GM20431 (cell line): ENCODE results near the gene FAM193B.
"Not testable (repeated sequence)": the region's sequence is repeated elsewhere in the genome, so short reads cannot be mapped to it uniquely, and the experiment has no call there.

Source experiments
- in situ Hi-C: fragments of 300-500 bp; cut with MseI, MboI; formaldehyde crosslinking; loops from one replicate; pipeline ENCODE4 v1.15.0; 2020; ENCODE audit warnings: low sequenced_read_pairs; ENCODE audit not compliant: unreplicated experiment

FAM193B gene

DNA sequence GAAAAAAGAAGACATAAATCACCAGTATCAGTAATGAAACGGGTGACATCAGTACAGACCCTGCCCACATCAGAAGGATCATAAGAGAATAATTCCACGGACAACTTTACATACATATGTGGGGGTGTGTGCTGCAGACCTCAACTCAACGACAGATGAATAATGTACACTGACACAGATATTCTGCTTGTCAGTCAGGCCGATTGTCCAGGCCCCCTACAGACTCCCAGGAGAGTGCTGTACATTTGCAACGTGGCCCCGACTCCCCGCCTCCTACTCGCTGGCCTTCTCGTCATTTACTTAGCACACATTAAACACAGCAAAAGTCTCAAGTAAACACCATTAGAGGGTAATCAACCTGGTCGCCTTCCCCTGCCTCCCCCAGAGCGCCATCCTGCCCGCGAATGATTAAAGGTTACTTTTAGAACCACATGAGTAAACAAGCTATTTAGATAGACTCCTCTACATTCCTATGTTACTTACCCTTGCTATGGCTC lies 34.1 kb upstream of the FAM193B start:
- in situ Hi-C loops = no loop called here

DNA sequence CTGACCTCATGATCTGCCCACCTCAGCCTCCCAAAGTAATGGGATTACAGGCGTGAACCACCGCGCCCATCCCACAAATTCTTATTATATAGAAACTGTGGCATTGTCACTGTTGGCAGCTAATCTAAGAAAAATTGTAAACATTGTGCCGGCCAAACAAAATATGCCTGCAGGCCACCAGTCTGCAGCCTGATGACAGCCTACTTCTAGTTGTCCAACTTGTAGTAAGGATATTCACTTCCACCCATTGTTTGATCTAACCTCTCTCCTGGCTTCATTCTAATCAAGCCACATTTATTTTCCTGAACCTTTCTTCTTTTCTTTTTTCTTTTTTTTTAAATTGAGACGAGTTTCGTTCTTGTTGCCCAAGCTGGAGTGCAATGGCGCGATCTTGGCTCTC lies 24.0 kb upstream of the FAM193B start:
- in situ Hi-C loops = no loop called here

DNA sequence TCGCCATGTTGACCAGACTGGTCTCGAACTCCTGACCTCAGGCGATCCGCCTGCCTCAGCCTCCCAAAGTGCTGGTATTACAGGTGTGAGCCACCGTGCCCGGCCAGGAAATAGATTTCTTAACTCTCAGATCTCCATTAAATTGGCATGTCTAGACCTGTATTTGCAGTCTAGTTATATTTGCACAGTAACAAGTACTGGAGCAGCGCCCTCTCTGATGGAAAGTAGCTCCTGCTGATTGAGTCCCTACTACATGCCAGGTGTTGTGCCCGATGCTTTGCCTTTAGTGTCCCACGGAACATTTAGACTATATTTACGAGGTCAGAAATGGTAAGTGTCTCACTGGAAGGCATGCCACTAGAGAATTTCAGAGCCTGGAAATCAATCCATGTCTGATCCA lies 21.8 kb upstream of the FAM193B start:
- in situ Hi-C loops = no loop called here

DNA sequence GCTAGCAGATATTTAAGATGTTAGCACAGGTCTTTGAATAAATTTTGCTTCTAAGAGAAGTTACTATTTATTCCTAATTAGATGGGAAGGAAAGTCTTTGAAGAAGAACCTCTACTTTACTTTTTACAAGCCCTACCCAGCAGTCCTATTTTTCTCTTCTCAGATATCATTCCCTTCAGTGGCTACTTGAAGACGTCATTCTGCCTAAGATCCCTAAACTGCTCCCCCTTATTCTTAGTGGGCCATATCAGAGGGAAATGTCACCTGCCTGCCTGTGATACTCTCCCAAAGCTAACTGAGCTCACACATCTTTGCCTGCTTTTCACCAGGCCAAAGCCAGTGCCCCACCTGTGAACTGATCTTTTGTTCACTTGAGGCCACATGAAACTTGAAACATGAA lies 21.1 kb upstream of the FAM193B start:
- in situ Hi-C loops = no loop called here

DNA sequence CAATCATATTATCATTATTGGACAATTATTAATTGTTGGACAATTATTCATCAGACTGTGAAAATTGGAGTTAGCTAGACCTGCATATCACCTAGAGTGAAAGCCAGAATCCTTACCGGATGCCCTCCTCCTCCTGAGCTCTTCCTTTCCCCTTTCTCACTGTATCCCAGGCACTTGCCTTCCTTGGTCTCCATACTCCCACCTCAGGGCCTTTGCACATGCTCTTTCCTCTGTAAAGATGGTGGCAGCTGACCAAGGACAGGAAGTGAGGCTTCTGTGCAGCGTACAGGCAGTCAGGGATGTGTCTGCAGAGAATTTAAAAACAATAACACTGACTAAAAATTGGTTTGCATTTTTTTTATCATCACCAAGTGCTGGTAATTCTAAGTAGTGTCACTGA lies 15.5 kb upstream of the FAM193B start:
- in situ Hi-C loops = no loop called here

DNA sequence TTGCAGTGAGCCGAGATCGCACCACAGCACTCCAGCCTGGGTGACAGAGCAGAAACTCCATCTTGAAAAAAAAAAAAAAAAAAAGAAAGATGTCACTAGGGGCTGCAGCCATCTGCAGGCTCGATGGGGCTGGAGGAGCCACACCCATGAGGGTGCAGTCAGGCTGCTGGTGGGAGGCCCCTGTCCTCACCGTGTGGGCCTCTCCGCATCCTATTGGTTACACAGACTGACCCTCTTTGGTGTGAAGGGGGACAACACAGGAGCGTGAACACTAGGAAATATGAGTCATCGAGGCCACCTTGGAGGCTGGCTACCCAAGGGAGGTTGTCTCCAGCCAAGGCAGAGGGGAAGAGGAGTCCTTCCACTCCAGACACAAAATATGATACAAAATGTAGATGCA lies 14.0 kb upstream of the FAM193B start:
- in situ Hi-C loops = no loop called here

DNA sequence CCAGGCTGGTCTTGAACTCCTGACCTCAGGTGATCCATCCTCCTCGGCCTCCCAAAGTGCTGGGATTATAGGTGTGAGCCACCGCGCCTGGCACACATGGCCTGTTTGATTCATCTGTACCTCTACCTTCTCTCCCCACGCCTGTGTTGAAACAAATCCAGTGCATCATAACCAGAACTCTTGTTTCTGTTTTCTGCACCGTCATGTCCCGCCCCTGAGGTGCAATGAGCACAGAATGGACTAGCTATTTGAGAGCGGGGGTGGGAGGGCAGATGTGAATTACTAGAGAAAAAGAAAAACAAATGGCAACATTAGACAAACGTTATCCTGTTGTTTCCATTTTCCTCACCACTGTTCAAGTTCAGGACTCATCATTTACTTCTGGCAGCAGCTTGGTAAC lies 10.7 kb upstream of the FAM193B start:
- in situ Hi-C loops = no loop called here

DNA sequence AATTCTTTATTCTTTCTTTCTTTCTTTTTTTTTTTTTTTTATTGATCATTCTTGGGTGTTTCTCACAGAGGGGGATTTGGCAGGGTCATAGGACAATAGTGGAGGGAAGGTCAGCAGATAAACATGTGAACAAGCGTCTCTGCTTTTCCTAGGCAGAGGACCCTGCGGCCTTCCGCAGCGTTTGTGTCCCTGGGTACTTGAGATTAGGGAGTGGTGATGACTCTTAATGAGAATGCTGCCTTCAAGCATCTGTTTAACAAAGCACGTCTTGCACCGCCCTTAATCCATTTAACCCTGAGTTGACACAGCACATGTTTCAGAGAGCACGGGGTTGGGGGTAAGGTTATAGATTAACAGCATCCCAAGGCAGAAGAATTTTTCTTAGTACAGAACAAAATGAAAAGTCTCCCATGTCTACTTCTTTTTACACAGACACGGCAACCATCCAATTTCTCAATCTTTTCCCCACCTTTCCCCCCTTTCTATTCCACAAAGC lies 5.1 kb upstream of the FAM193B start:
- in situ Hi-C loops = not testable (repeated sequence)

DNA sequence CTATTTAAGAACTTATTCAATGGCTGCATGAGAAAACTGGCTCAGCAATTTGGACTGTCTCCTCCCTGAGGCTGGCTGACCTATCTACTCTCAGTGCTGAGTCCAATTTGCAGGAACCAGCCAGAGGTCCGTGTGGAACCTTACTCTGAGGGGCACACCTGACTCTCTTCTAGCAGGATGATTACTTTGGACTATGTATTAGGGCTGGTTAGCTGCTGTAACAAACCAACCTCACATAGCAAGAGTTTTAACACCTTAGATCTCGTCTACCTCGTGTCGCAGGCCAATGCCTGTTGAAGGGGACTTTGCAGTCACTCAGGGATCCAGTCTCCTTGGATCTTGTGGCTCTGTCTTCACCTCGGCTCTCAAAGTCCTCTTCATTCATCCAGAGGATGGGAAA lies 3.4 kb upstream of the FAM193B start:
- in situ Hi-C loops = no loop called here

DNA sequence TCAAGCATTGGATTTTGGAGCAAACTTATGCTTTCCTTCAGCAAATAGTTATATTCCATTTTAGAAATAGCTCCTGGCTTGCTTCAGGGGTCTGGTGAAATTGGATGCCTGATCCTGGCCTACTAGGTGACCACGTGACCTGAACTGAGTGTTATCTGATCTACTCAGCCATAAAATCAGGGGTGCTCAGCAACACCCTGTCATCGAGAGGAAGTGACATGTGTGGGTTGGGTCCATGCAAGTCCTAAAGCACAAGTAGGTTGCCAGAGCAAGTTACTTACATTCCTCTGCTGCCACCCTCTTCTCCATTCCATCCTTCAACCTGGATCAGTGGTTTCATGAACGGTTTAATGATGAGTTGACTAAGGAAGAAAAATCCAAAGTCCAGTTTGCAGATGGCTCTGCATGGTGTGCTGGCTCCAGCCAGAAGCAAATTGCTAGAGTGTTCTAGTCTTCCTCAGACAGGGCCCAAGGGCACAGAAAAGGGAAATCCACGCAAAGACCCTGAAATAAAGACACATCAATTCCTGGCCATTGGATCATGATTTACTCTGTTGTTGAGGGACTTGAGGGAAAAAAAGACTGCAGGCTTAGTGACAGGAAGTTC lies 2.8 kb upstream of the FAM193B start:
- in situ Hi-C loops = no loop called here

DNA sequence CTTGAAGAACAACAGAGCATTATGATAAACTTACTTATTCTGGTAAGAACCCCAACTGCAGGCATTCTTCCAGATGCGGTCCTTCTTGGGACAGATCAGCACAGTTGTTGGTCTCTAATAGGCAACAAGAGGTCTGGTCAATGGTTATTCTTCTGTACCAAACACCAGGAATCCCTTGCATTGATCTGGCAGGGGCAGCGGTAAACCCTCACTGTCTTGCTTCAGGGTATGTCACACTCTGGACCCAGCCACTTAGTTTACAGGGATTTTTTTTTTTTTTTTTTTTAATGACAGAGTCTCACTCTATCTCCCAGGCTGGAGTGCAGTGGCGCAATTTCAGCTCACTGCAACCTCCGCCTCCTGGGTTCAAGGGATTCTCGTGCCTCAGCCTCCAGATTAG lies 1.3 kb upstream of the FAM193B start:
- in situ Hi-C loops = no loop called here

DNA sequence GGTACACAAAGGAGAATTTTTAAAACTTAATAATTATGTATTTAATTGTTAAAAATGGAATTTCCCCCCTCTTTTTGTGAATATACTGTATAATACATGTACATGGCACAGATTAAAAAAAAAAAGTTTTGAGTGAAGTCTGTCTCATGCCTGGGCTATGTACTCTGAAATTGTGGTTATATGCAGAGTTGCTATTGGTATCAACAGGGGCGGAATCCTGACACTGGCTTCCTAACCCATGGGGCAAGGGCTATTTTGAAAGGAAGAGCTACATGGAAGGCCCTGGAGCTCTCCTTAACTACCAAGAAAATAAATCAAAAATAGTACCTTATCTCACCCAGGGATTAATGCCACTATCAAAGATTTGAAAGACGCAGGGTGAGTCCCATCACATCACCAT lies 865 bp upstream of the FAM193B start:
- in situ Hi-C loops = no loop called here

DNA sequence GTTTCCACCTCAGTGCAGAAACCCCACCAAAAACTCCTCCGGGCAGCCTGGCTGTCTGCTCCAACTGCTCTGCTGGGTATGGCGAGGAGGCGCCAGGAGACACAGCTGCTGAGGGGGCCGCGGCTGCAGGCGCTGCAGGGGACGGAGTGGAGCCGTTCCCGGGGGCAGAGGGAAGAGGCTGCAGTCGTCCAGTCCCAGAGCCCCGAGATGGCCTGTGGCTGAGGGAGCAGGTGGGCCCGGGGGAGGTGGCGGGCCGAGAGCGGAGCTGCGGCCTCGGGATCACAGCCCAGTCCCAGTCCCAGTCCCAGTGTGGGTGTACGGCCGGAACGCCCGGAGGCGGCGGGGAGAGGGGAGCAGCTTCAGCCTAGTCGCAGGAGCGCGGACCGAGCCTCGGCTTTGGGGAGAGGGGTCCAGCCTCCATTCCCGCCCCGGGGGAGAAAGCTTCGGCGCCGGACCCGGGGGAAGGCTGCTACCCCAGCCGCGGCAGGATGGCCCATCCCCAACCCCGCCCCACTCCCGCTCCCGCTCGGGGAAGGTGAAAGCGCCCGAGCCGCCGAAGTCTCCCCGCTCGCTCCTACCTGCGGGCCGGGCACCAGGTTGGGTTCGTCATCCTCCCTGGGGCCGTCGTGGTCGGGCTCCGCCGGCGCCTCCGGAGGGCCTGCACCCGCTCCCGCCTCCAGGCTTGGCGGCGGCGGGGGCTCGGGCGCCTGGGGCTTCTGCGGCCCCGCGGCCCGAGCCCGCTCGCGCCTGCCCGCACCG lies 513 bp downstream of the FAM193B start:
- in situ Hi-C loops = no loop called here

DNA sequence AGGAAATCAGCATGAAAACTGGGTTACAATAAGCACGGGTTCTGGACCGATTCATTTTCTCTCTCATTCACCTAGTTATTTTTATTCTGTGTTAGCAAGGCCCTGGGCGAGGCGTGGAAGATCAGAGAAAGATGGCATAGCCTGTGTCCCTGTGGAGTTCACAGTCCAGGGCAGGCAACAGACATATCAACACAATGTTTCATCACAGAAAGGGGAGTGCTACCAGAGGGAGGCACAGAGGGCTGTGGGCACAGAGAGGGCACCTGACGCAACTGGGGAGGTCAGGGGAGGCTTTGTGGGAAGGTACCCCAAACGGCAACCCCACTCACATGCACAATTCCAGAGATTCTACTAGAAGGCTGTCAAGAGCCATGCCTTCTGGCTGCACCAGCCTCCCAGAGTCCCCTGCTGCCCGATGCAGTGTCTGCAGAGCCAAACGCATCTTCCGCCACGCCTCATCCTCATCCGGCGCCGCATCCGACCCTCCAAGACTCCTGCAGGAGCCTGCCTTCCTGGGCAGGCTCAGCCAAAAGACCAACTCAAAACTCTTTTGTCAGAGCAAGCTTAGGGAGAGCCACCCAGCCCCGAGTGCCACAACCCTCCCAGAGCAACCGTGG lies 1.4 kb downstream of the FAM193B start:
- in situ Hi-C loops = no loop called here

DNA sequence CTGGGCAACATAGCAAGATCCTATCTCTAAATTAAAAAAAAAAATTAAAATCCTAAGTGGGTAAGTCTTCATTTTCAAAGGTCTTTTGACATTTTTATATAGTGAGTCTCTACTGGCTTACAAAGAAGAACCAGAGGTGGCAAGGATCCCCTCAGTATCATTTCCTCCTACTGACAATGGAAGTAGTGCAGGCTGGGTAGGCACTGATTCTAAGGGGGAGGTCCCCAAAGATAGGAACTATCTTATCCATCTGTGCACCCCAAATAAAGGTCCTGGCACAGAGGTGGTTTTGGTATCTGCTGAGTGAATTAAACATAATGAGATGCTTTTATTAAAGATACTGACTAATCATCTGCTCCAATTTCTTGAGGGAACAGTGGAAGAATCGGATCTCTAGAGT lies 4.2 kb downstream of the FAM193B start:
- in situ Hi-C loops = no loop called here

DNA sequence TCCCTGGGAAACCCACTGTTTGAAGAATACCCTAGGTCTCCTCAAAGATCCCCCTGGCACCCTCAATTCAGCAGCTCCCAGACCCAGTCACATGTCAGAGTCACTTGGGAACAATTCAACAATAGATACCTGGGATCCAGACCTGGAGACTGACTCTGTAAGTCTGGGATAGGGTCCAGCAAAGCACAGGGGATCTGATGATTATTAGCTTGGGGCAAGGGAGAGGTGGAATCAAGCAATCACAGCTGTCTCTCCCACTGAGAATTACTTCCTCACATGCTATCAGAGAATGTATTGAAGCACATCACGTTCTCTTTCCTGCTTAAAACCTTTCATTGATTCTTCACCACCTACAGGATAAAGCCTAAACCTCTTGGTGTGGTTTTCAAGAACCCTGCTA lies 5.9 kb downstream of the FAM193B start:
- in situ Hi-C loops = no loop called here

DNA sequence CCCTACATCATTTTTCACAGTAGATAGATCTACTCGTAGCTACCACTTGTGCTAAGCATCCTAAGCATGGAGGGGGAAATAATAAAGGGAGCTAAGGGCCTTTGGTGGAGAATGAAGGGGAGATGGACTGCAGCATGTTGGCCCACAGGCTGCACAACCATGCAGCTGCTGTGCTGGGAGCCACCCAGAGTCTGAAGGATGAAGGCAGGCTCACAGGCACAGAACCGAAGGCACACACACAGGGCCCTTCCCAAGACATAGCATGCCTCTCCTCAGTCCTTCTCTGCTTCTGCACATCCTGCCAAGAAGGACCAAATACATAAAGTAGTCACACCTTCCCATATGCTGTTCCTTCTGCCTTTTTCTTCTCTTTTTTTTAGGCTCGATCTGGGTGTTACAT lies 6.6 kb downstream of the FAM193B start:
- in situ Hi-C loops = no loop called here

DNA sequence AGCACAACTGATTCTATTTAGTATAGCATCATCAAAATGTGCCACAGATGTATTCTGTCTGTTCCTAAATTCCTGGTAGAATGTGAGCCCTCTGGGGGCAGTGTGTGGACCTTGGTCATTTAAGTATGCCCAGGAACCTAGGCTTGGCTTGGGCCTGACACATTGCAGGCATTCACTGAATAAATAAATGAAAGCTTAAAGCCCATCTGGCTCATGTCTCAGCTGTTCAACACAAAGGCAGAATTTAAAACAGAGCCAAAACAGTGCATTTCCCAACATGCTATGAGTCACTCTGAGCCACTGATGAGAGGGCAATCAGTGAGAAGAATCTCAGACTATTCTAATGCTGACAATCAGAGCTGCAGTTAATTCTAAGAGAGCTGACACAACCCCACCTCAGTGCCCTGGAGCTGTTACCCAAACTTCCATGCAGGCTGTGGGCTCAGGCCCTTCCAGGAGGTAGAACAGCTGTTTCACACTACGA lies 8.1 kb downstream of the FAM193B start:
- in situ Hi-C loops = no loop called here

DNA sequence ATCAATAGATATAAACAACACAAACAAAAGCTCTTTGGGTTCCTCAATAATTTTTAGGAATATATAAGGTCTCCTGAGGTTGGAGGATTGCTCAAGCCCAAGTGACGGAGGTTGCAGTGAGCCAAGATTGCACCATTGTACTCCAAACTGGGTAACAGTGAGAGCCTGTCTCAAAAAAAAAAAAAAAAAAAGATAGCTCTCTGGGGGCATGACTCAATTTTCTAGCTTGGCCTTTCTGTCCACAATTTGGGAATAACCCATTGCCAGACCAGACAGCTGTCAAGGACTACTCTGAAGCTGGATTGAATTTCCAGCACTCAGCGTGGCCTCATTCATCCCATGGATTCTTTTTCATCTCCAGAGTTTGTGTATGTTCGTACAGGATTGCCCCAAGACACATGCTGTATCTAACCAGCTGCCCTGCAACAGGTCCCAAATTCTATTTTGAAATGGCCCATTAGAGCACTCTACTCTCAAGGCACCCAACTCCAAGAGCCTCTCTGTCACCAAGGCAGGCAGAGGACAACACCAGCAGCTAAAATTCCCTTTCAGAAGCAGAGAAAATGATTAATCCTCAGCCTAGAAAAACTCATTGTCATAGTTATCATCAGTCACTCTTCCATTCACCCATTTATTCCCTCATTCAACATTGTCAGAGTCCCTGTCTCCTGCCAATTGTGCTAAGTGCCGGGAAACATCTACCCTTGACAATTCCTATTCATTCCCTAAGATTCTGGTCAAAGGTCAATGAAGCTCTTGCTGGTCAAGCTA lies 8.7 kb downstream of the FAM193B start:
- in situ Hi-C loops = no loop called here

DNA sequence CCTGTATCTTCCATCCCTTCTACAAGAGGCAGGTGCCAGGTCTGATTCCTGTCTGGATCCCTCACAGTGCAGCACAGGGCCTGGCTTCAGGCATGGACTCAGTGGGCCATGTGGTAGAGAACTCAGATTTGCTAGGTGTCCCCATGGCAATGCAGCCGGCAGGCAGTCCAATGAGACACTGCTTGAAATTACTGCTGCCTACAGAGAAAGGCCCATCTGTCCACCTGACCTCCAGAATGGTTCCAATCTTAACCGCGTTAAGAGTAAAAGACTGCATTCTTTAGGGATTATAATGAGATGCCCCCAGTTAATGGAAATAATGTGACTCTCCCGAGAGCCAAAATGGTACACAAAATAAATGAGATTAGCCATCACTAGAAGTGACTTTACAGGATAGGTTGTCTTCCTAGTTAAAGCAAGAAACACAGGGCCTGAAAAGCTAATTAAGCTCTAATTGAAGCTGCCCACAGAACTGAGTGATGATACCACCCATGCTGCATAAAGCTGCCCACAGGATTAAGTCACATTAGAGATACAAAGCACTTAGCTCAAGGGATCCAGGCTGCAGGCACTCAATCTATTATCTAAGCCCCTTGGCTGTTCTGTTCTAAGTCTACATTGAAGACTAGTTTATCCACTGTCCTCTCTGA lies 11.4 kb downstream of the FAM193B start:
- in situ Hi-C loops = no loop called here
